T-cell (primary cell): ENCODE results near the gene CAPN14. TPM values are rescaled to one million over a fixed set of nuclear protein-coding genes. Genes with fewer than 3 reads are reported as not detected.

Experiments
- ATAC-seq, 4 experiments: fragments of 200-7000 bp in 3 of 4; fragments of 150-1000 bp in 1 of 4; cut with Tn5 transposase; replicated peaks in 1 of 4; 1 replicate in 3 of 4; 2 replicates in 1 of 4; pipeline ENCODE4 v1.10.0; 2021; ENCODE audit warnings: moderate library complexity in 3 of 4, mild to moderate bottlenecking in 2 of 4, moderate number of reproducible peaks in 1 of 4
- CTCF ChIA-PET, 2 donors: fragments of 300-600 bp; sonication (Branson Sonifier 250); formaldehyde crosslinking; loops; one replicate each; lab custom pipeline; 2022; ENCODE audit warnings: antibody characterized with exemption in 2 of 2; lab: Charles Lee
- POLR2A ChIA-PET, 2 donors: fragments of 300-600 bp; sonication (Branson Sonifier 250); formaldehyde crosslinking; loops; one replicate each; lab custom pipeline; 2022; ENCODE audit warnings: antibody characterized with exemption in 2 of 2; lab: Charles Lee
- DNase-seq, 35 experiments: peaks; one replicate each; pipeline versions ENCODE4 v3.0.0 to v3.0.0-alpha.2; 2013 to 2023
- H3K27ac ChIP-seq: one replicate; pipeline ENCODE4 v1.5.1; 2013; ENCODE audit warnings: low read length
- H3K27me3 ChIP-seq, 2 experiments: replicated peaks in 1 of 2; 1 replicate in 1 of 2; 2 replicates in 1 of 2; pipeline versions ENCODE4 v1.6.1 to v1.7.0; 2013; ENCODE audit warnings: low read length in 1 of 2, mixed read lengths in 1 of 2; ENCODE audit not compliant: control insufficient read depth in 2 of 2, insufficient read depth in 2 of 2; ENCODE audit errors: extremely low read depth in 1 of 2
- H3K36me3 ChIP-seq, 2 donors: 1 replicate in 1 of 2; 2 replicates in 1 of 2; pipeline versions ENCODE4 v1.6.1 to v1.7.0; 2013; ENCODE audit warnings: low read length in 1 of 2; ENCODE audit not compliant: control insufficient read depth in 2 of 2, insufficient read depth in 1 of 2; ENCODE audit errors: extremely low read depth in 1 of 2
- H3K4me1 ChIP-seq, 2 experiments: 1 replicate in 1 of 2; 2 replicates in 1 of 2; pipeline versions ENCODE4 v1.6.1 to v1.7.0; 2013; ENCODE audit warnings: low read length in 2 of 2, mixed read lengths in 1 of 2; ENCODE audit not compliant: insufficient read depth in 2 of 2, control insufficient read depth in 1 of 2; ENCODE audit errors: extremely low read depth in 1 of 2
- H3K4me3 ChIP-seq, 2 donors: 1 replicate in 1 of 2; 2 replicates in 1 of 2; pipeline versions ENCODE4 v1.5.1 to v1.7.0; 2013; ENCODE audit warnings: mild to moderate bottlenecking in 2 of 2, low read length in 1 of 2, moderate library complexity in 1 of 2; ENCODE audit not compliant: control insufficient read depth in 1 of 2; ENCODE audit errors: extremely low read depth in 1 of 2
- H3K9me3 ChIP-seq: 2 replicates; pipeline ENCODE4 v1.7.0; 2013
- H3K27ac Mint-ChIP-seq, 2 donors: one replicate each; pipeline ENCODE4 v1.8.0; 2020 to 2021; ENCODE audit warnings: mild to moderate bottlenecking in 2 of 2, mixed read lengths in 2 of 2
- H3K27me3 Mint-ChIP-seq, 2 donors: one replicate each; pipeline ENCODE4 v1.8.0; 2021 to 2022; ENCODE audit warnings: mixed read lengths in 2 of 2
- H3K36me3 Mint-ChIP-seq: one replicate; pipeline ENCODE4 v1.8.0; 2021; ENCODE audit warnings: mixed read lengths
- H3K4me1 Mint-ChIP-seq, 3 donors: one replicate each; pipeline ENCODE4 v1.8.0; 2020 to 2022; ENCODE audit warnings: mixed read lengths in 3 of 3, mild to moderate bottlenecking in 1 of 3
- H3K4me3 Mint-ChIP-seq, 3 donors: one replicate each; pipeline ENCODE4 v1.8.0; 2020 to 2022; ENCODE audit warnings: mild to moderate bottlenecking in 3 of 3, mixed read lengths in 3 of 3, moderate library complexity in 3 of 3
- H3K9me3 Mint-ChIP-seq, 3 donors: one replicate each; pipeline ENCODE4 v1.8.0; 2020 to 2022; ENCODE audit warnings: mixed read lengths in 3 of 3
- WGBS: methylation state at CpG from one replicate; pipeline ENCODE4 v1.1.5; 2013; ENCODE audit warnings: missing lambda C conversion rate; ENCODE audit not compliant: insufficient coverage; 5-methylcytosine and 5-hydroxymethylcytosine counted together
- total RNA-seq, 35 experiments: library from RNA in 6 of 35; stranded (reverse) in 6 of 35; fragments of 120-200 nt in 1 of 35; gene quantifications; one replicate each; pipeline versions ENCODE4 v1.2.1 to v1.2.4 and lab custom pipeline; 2013 to 2026

The CAPN14 gene
- total RNA-seq, 5 donors from 2014 or later (not counting 1 experiment from before 2014, with no cell fraction given), result 0.15 to 0.76 (median 0.55) TPM

GRCh38 chr2:31132786-31133185, 84.5 kb downstream of the CAPN14 start:
- Histone ChIP-seq H3K9me3 (no peaks in the 10 kb centered on the region), H3K27ac (no peak overlapping the region), H3K27me3 (peaks cover 0 to 33% of the 10 kb centered on the region in 2 experiments), H3K4me3 (no peak overlapping the region), H3K4me1 (peaks cover 2 to 10% of the 10 kb centered on the region in 2 experiments), H3K36me3 (no peaks in the 10 kb centered on the region)
- ATAC-seq, result no peak
- no peak for DNase-seq
- no peaks in the 10 kb centered on the region for H3K36me3 Mint-ChIP-seq
- no peaks in the 10 kb centered on the region for H3K9me3 Mint-ChIP-seq
- H3K4me3 Mint-ChIP-seq, result no peak overlapping the region
- 90% methylated on average over 4 of the region's 5 CpGs for WGBS
- H3K27me3 Mint-ChIP-seq, result peaks cover 48% of the 10 kb centered on the region in 2 donors
- H3K4me1 Mint-ChIP-seq, result peaks cover 10% of the 10 kb centered on the region in 3 donors
- CTCF ChIA-PET, result no interaction called here
- POLR2A ChIA-PET, result no interaction called here
- no peak overlapping the region for H3K27ac Mint-ChIP-seq

GRCh38 chr2:31131871-31132270, 85.4 kb downstream of the CAPN14 start:
- Histone ChIP-seq H3K27ac (no peak overlapping the region), H3K4me1 (peaks cover 0 to 2% of the 10 kb centered on the region in 2 experiments), H3K36me3 (no peaks in the 10 kb centered on the region), H3K4me3 (no peak overlapping the region), H3K27me3 (peaks cover 0 to 26% of the 10 kb centered on the region in 2 experiments), H3K9me3 (no peaks in the 10 kb centered on the region)
- ChIA-PET CTCF (no interaction called here), POLR2A (no interaction called here)
- peaks cover 5 to 7% (median 6%) of the 10 kb centered on the region in 3 donors for H3K4me1 Mint-ChIP-seq
- no peak overlapping the region for H3K4me3 Mint-ChIP-seq
- no CpG with 5 or more reads among the region's 4 CpGs for WGBS
- ATAC-seq, result no peak
- H3K36me3 Mint-ChIP-seq, result no peaks in the 10 kb centered on the region
- H3K9me3 Mint-ChIP-seq, result no peaks in the 10 kb centered on the region
- peaks cover 45 to 48% of the 10 kb centered on the region in 2 donors for H3K27me3 Mint-ChIP-seq
- DNase-seq, result no peak
- H3K27ac Mint-ChIP-seq, result no peak overlapping the region

- ChIA-PET POLR2A (no interaction called here), CTCF (no interaction called here)
- Mint-ChIP-seq H3K9me3 (no peaks in the 10 kb centered on the region), H3K27ac (no peak overlapping the region), H3K4me3 (no peak overlapping the region), H3K36me3 (no peaks in the 10 kb centered on the region), H3K4me1 (no peaks in the 10 kb centered on the region), H3K27me3 (peaks cover 25 to 26% of the 10 kb centered on the region in 2 donors)
- Histone ChIP-seq H3K36me3 (no peaks in the 10 kb centered on the region), H3K4me3 (no peak overlapping the region), H3K4me1 (no peaks in the 10 kb centered on the region), H3K9me3 (no peaks in the 10 kb centered on the region), H3K27ac (no peak overlapping the region), H3K27me3 (peaks cover 0 to 13% of the 10 kb centered on the region in 2 experiments)
- 79% methylated on average over 3 of the region's 6 CpGs for WGBS
- no peak for DNase-seq
- no peak for ATAC-seq
Measured at GRCh38 chr2:31129375-31130171, 87.7 kb downstream of the CAPN14 start.

- no peaks in the 10 kb centered on the region for H3K4me1 Mint-ChIP-seq
- no peaks in the 10 kb centered on the region for H3K9me3 ChIP-seq
- no peak overlapping the region for H3K27ac ChIP-seq
- ChIA-PET POLR2A (no interaction called here), CTCF (interaction anchor here in 1 of 2 donors (0.6 kb wide), 1 partner anchor 411 kb away, joined by 5 read pairs; no protein-coding TSS in a partner anchor)
- ATAC-seq (no peak), DNase-seq (no peak)
- peaks cover 0 to 9% of the 10 kb centered on the region in 2 experiments for H3K27me3 ChIP-seq
- H3K27me3 Mint-ChIP-seq, result peaks cover 12 to 18% of the 10 kb centered on the region in 2 donors
- H3K4me1 ChIP-seq, result no peaks in the 10 kb centered on the region
- H3K9me3 Mint-ChIP-seq, result no peaks in the 10 kb centered on the region
- no peak overlapping the region for H3K27ac Mint-ChIP-seq
- 60% methylated on average over 2 of the region's 3 CpGs for WGBS
- no peak overlapping the region for H3K4me3 Mint-ChIP-seq
- no peaks in the 10 kb centered on the region for H3K36me3 Mint-ChIP-seq
- H3K36me3 ChIP-seq, result no peaks in the 10 kb centered on the region
- H3K4me3 ChIP-seq, result no peak overlapping the region
Measured at GRCh38 chr2:31127931-31128330, 89.4 kb downstream of the CAPN14 start.

- no peaks in the 10 kb centered on the region for H3K4me1 ChIP-seq
- Mint-ChIP-seq H3K36me3 (no peaks in the 10 kb centered on the region), H3K27me3 (peaks cover 8 to 14% of the 10 kb centered on the region in 2 donors), H3K4me3 (no peak overlapping the region), H3K9me3 (no peaks in the 10 kb centered on the region), H3K27ac (no peak overlapping the region), H3K4me1 (no peaks in the 10 kb centered on the region)
- no peaks in the 10 kb centered on the region for H3K9me3 ChIP-seq
- ATAC-seq (no peak), DNase-seq (no peak)
- H3K27ac ChIP-seq, result no peak overlapping the region
- 75% methylated on average over 1 of the region's 6 CpGs for WGBS
- no peaks in the 10 kb centered on the region for H3K36me3 ChIP-seq
- peaks cover 0 to 9% of the 10 kb centered on the region in 2 experiments for H3K27me3 ChIP-seq
- ChIA-PET CTCF (no interaction called here), POLR2A (interaction anchor here in 1 of 2 donors (0.6 kb wide), 1 partner anchor 20 kb away, joined by 3 read pairs; no protein-coding TSS in a partner anchor)
- H3K4me3 ChIP-seq, result no peak overlapping the region
Measured at GRCh38 chr2:31125918-31126695, 91.2 kb downstream of the CAPN14 start.

- peaks cover 0 to 4% of the 10 kb centered on the region in 2 experiments for H3K27me3 ChIP-seq
- H3K27me3 Mint-ChIP-seq, result peaks cover 5 to 13% of the 10 kb centered on the region in 2 donors
- 85% methylated on average over 3 of the region's 4 CpGs for WGBS
- H3K27ac ChIP-seq, result no peak overlapping the region
- ChIA-PET CTCF (no interaction called here), POLR2A (interaction anchor here in 1 of 2 donors (0.5 kb wide), 1 partner anchor 125 kb away, joined by 7 read pairs; no protein-coding TSS in a partner anchor)
- ATAC-seq, result no peak
- no peaks in the 10 kb centered on the region for H3K4me1 ChIP-seq
- no peak overlapping the region for H3K27ac Mint-ChIP-seq
- H3K36me3 Mint-ChIP-seq, result no peaks in the 10 kb centered on the region
- no peaks in the 10 kb centered on the region for H3K9me3 Mint-ChIP-seq
- no peaks in the 10 kb centered on the region for H3K4me1 Mint-ChIP-seq
- H3K9me3 ChIP-seq, result no peaks in the 10 kb centered on the region
- DNase-seq, result no peak
- H3K4me3 ChIP-seq, result no peak overlapping the region
- H3K4me3 Mint-ChIP-seq, result no peak overlapping the region
- H3K36me3 ChIP-seq, result no peaks in the 10 kb centered on the region
Measured at GRCh38 chr2:31124904-31125303, 92.4 kb downstream of the CAPN14 start.
